OCI-LY1 (cell line): ENCODE data around the gene ZFPM1.

Experiments
- H2AFZ ChIP-seq: fragments of 200-600 bp; sonication (generic), shearing (Covaris generic); 2 replicates; pipeline ENCODE4 v1.6.0; 2014; ENCODE audit warnings: antibody characterized with exemption, mild to moderate bottlenecking, low read length
- H3F3A ChIP-seq: fragments of 200-600 bp; sonication (generic), shearing (Covaris generic); 2 replicates; pipeline ENCODE4 v1.6.0; 2014; ENCODE audit warnings: mild to moderate bottlenecking, antibody characterized with exemption, low read length, moderate library complexity; ENCODE audit not compliant: insufficient read depth
- H3K27ac ChIP-seq: fragments of 200-600 bp; sonication (generic); 2 replicates; pipeline ENCODE4 v1.5.1; 2014; ENCODE audit warnings: low read length, mixed run types, mild to moderate bottlenecking, low read depth; ENCODE audit not compliant: poor library complexity, severe bottlenecking
- H3K27me3 ChIP-seq: fragments of 200-600 bp; sonication (generic); 2 replicates; pipeline ENCODE4 v1.6.0; 2014; ENCODE audit warnings: antibody characterized with exemption, mild to moderate bottlenecking, low read length, moderate library complexity; ENCODE audit not compliant: insufficient read depth
- H3K36me3 ChIP-seq: fragments of 200-600 bp; sonication (generic); 2 replicates; pipeline ENCODE4 v1.6.1; 2014; ENCODE audit warnings: mild to moderate bottlenecking, antibody characterized with exemption, low read length, moderate library complexity, mixed read lengths; ENCODE audit not compliant: insufficient read depth
- H3K4me1 ChIP-seq: fragments of 200-600 bp; sonication (generic); 2 replicates; pipeline ENCODE4 v1.5.1; 2014; ENCODE audit warnings: mild to moderate bottlenecking, low read length, moderate library complexity; ENCODE audit not compliant: insufficient read depth, severe bottlenecking
- H3K4me2 ChIP-seq: fragments of 200-600 bp; sonication (generic), shearing (Covaris generic); 2 replicates; pipeline ENCODE4 v1.6.1; 2014; ENCODE audit warnings: low read length
- H3K4me3 ChIP-seq: fragments of 200-600 bp; sonication (generic); 2 replicates; pipeline ENCODE4 v1.5.1; 2014; ENCODE audit warnings: low read length, low read depth, mild to moderate bottlenecking, mixed read lengths; ENCODE audit not compliant: poor library complexity, severe bottlenecking
- H3K79me2 ChIP-seq: fragments of 200-600 bp; shearing (Covaris generic); 2 replicates; pipeline ENCODE4 v1.6.1; 2016; ENCODE audit warnings: mixed run types, low read length, mixed read lengths; ENCODE audit not compliant: insufficient read depth
- H3K9ac ChIP-seq: fragments of 200-600 bp; sonication (generic), shearing (Covaris generic); 2 replicates; pipeline ENCODE4 v1.6.1; 2014; ENCODE audit warnings: mild to moderate bottlenecking, low read length, mixed read lengths
- H3K9me2 ChIP-seq: fragments of 200-600 bp; sonication (generic), shearing (Covaris generic); 2 replicates; pipeline ENCODE4 v1.6.1; 2014; ENCODE audit warnings: low read depth, mild to moderate bottlenecking, low read length, mixed read lengths
- H3K9me3 ChIP-seq: fragments of 200-600 bp; shearing (Covaris generic); 2 replicates; pipeline ENCODE4 v1.6.1; 2014; ENCODE audit warnings: low read length, mixed read lengths
- H4K20me1 ChIP-seq: fragments of 200-600 bp; sonication (generic), shearing (Covaris generic); 2 replicates; pipeline ENCODE4 v1.6.0; 2016; ENCODE audit warnings: mild to moderate bottlenecking, low read length; ENCODE audit not compliant: insufficient read depth
- CTCF ChIP-seq: fragments of 200-600 bp; sonication (generic), shearing (Covaris generic); IDR thresholded peaks from 2 replicates; pipeline ENCODE4 v1.5.1; 2017; ENCODE audit warnings: mild to moderate bottlenecking, antibody characterized with exemption, low read length, moderate library complexity, mixed read lengths
- EZH2 ChIP-seq: fragments of 200-600 bp; sonication (generic), shearing (Covaris generic); IDR thresholded peaks from 2 replicates; pipeline ENCODE4 v1.8.0; 2017; ENCODE audit warnings: borderline replicate concordance, mixed run types, mild to moderate bottlenecking, antibody characterized with exemption, low read length, moderate library complexity, mixed read lengths

Gene ZFPM1

DNA sequence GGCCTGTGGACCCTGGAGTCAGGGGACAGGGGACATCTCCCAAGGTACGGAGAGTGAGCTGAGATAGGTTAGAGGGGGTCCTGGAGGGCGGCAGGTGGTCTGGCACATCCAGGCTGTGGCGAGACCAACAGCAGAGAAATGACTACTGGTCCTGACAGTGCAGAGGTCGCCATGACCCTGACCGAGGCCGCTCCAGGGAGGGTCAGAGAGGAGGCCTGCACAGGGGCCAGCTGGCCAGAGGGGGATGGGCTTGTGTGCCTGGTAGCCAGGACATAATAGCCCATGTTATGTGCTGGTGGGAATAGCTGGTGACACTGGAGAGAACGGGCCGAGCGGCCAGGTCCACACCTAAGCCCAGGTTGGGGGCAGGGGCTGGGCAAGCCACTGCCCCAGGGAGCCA, 76.5 kb downstream of the ZFPM1 start:
- Histone ChIP-seq H3K27ac (no peak overlapping the region), H3K27me3 (no peaks in the 10 kb centered on the region; the same call in 1 of the 2 replicates), H2AFZ (no peak overlapping the region), H3K4me2 (no peak overlapping the region), H3K36me3 (no peaks in the 10 kb centered on the region), H3K9ac (no peak overlapping the region), H3F3A (no peaks in the 10 kb centered on the region), H3K4me3 (no peak overlapping the region), H3K4me1 (no peaks in the 10 kb centered on the region), H3K9me3 (no peaks in the 10 kb centered on the region), H4K20me1 (no peaks in the 10 kb centered on the region), H3K79me2 (no peaks in the 10 kb centered on the region), H3K9me2 (no peaks in the 10 kb centered on the region)
- no peak for TF ChIP-seq EZH2
- TF ChIP-seq CTCF, result no peak

DNA sequence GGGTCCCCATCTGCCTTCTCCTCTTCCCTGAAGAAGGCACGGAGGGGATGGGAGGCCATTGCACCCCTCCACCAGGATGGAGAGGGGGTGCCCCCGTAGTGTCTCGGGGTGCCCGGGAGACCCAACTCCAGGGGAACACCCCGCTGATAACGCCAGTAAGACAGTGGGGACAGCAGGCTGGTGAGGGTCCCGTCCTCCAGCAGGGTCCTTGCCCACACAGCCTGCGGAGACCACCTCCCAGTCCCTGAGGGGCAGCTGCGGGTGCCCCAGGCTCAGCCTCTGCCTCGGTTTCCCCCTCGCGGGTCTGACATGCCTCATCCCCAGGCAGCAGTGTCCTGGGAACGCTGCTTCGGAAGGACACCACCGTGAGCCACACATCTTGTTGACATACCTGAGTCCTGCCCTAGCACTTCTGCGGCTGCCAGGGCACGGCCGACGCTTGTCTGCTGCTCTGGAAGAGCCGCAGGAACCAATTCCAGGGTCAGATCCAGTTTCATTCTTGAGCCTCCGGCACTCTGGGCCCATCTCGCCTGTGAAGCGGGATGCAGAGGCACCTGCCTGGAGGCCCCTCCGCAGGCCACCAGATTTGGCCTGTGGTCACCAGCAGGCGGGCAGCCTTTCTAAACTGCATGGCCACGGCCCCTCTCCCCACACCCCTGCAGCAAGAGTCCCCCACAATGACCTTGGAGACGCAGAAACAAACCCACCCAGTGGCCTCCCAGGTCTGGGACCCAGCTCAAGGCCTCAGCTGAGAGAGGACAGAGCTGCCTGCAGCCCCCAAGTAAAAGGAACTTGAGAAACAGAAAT, 77.2 kb downstream of the ZFPM1 start:
- H3K4me1 ChIP-seq, result peaks cover 5% of the 10 kb centered on the region
- H3K9ac ChIP-seq, result no peak overlapping the region
- H3K79me2 ChIP-seq, result no peaks in the 10 kb centered on the region
- no peaks in the 10 kb centered on the region for H3F3A ChIP-seq
- no peak overlapping the region for H3K4me2 ChIP-seq
- no peaks in the 10 kb centered on the region for H3K9me2 ChIP-seq
- no peak overlapping the region for H2AFZ ChIP-seq
- H3K4me3 ChIP-seq, result no peak overlapping the region
- H3K36me3 ChIP-seq, result peaks cover under 1% of the 10 kb centered on the region; the same call in 1 of the 2 replicates
- TF ChIP-seq CTCF (no peak), EZH2 (no peak)
- H4K20me1 ChIP-seq, result no peaks in the 10 kb centered on the region
- H3K9me3 ChIP-seq, result no peaks in the 10 kb centered on the region
- no peak overlapping the region for H3K27ac ChIP-seq
- no peaks in the 10 kb centered on the region; the same call in 1 of the 2 replicates for H3K27me3 ChIP-seq

DNA sequence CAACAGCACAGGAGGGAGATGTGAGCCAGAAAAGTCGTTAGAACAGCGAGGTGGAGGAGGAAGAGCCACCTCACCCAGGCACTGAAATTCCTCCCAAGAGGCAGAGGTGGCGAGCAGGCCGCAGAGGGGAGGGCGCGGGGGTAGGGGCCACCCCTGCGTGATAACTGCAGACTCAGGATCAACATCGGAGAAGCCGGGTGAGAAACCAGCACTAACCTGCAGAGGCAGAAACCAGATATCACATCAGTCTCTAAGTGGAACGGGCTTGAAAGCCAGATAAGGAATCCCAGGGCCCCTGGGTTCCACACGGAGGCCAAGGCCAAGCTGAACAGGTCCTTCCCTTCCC, 77.8 kb downstream of the ZFPM1 start:
- no peak for TF ChIP-seq EZH2
- TF ChIP-seq CTCF, result no peak
- no peaks in the 10 kb centered on the region for H3K9me2 ChIP-seq
- peaks cover 6% of the 10 kb centered on the region for H3K4me1 ChIP-seq
- no peaks in the 10 kb centered on the region for H3F3A ChIP-seq
- H2AFZ ChIP-seq, result no peak overlapping the region
- no peaks in the 10 kb centered on the region for H3K9me3 ChIP-seq
- H3K4me3 ChIP-seq, result no peak overlapping the region
- no peaks in the 10 kb centered on the region for H3K79me2 ChIP-seq
- H4K20me1 ChIP-seq, result no peaks in the 10 kb centered on the region
- H3K27me3 ChIP-seq, result no peaks in the 10 kb centered on the region; the same call in 1 of the 2 replicates
- no peak overlapping the region for H3K9ac ChIP-seq
- H3K4me2 ChIP-seq, result no peak overlapping the region
- H3K36me3 ChIP-seq, result peaks cover 4% of the 10 kb centered on the region; the same call in 1 of the 2 replicates
- H3K27ac ChIP-seq, result no peak overlapping the region
